Psoas muscle (tissue), 8 donors: ENCODE results near the gene IL1F10. TPM values are rescaled to one million over a fixed set of nuclear protein-coding genes. Genes with fewer than 3 reads are reported as not detected.

Experiments used
- ATAC-seq, 4 donors: fragments of 200-7000 bp; cut with Tn5 transposase; one replicate each; pipeline ENCODE4 v1.9.1; 2020; ENCODE audit warnings: moderate library complexity in 3 of 4, mild to moderate bottlenecking in 2 of 4
- DNase-seq, 2 donors: peaks; one replicate each; pipeline ENCODE4 v3.0.0-alpha.2; 2020
- H3K27ac ChIP-seq: fragments of 200-600 bp; one replicate; pipeline ENCODE4 v1.8.0; 2022
- H3K27me3 ChIP-seq, 3 donors: fragments of 200-600 bp in 1 of 3; one replicate each; pipeline versions ENCODE4 v1.6.1 to v1.8.0; 2013 to 2022; ENCODE audit warnings: low read length in 2 of 3, mild to moderate bottlenecking in 2 of 3, moderate library complexity in 1 of 3; ENCODE audit not compliant: insufficient read depth in 3 of 3
- H3K36me3 ChIP-seq, 2 donors: fragments of 200-600 bp in 1 of 2; one replicate each; pipeline versions ENCODE4 v1.6.1 to v1.8.0; 2013 to 2022; ENCODE audit warnings: low read depth in 1 of 2, mild to moderate bottlenecking in 1 of 2, moderate library complexity in 1 of 2; ENCODE audit not compliant: insufficient read depth in 1 of 2
- H3K4me1 ChIP-seq: fragments of 200-600 bp; one replicate; pipeline ENCODE4 v1.8.0; 2022
- H3K4me3 ChIP-seq: fragments of 200-600 bp; one replicate; pipeline ENCODE4 v1.8.0; 2022; ENCODE audit warnings: mild to moderate bottlenecking
- H3K9me3 ChIP-seq: fragments of 200-600 bp; one replicate; pipeline ENCODE4 v1.8.0; 2022
- CTCF ChIP-seq: fragments of 200-600 bp; IDR thresholded peaks from one replicate; pipeline ENCODE4 v1.8.0; 2022; ENCODE audit warnings: antibody characterized with exemption
- WGBS, 3 donors: extraction: QIAGEN DNeasy Blood & Tissue Kit; methylation state at CpG; one replicate each; pipeline versions ENCODE4 v1.1.6 to v1.1.7; 2013; 5-methylcytosine and 5-hydroxymethylcytosine counted together
- intact Hi-C, 2 donors: fragments of 100-400 bp; cut with DNase I; formaldehyde crosslinking; loops; one replicate each; pipeline versions ENCODE4 v1.11.0 to v1.14.2; 2022
- polyA plus RNA-seq, 3 donors: library from polyadenylated mRNA; stranded (reverse); fragments of 200-250 nt; gene quantifications; one replicate each; pipeline ENCODE4 v1.2.3, GENCODE V29; 2013
- total RNA-seq, 4 donors: library from RNA; stranded (reverse); fragmentation: NEBNext Ultra II Directional in 2 of 4; extraction: Animal tissue kit (Norgen Biotek cat#: 25700) in 2 of 4; gene quantifications; one replicate each; pipeline versions ENCODE4 v1.2.1 to v1.2.4, GENCODE V29; 2021 to 2023
- donor health status: healthy with polysubstance abuse.
- donor health status: DM: no; HTN: no; CAD: no; lungs with moderate emphysema.
- donor health status: Bipolar disorder and iron deficiency.
- donor health status: healthy.
- donor health status: DM: yes; HTN: yes; CAD: no.
- donor health status: DM: no; HTN: no; CAD: no.
- donor health status: DM: no; HTN: no; CAD: no.
- donor health status: DM: yes; HTN: yes; CAD: no.

IL1F10 gene
- total and polyA plus RNA-seq, 7 donors: not detected

GRCh38 chr2:113075030-113075429 lies 7.3 kb downstream of the IL1F10 start:
- DNase-seq (no peak), ATAC-seq (no peak)
- no peak overlapping the region for H3K4me3 ChIP-seq
- no peaks in the 10 kb centered on the region for H3K4me1 ChIP-seq
- no peaks in the 10 kb centered on the region for H3K36me3 ChIP-seq
- H3K9me3 ChIP-seq: no peaks in the 10 kb centered on the region
- peaks cover 0 to 1% (median 0%) of the 10 kb centered on the region in 3 donors for H3K27me3 ChIP-seq
- 82 to 85% (median 85%) methylated on average over 5 of the region's 5 CpGs for WGBS, 3 donors
- intact Hi-C loops: no loop called here
- no peak for TF ChIP-seq CTCF
- H3K27ac ChIP-seq: no peak overlapping the region

GRCh38 chr2:113075600-113075999 lies 7.8 kb downstream of the IL1F10 start:
- no peak overlapping the region for H3K4me3 ChIP-seq
- WGBS, 3 donors: 72 to 95% (median 79%) methylated on average over 3 of the region's 3 CpGs

GRCh38 chr2:113076954-113077669 lies 9.3 kb downstream of the IL1F10 start:
- intact Hi-C loops: no loop called here
- DNase-seq (no peak), ATAC-seq (no peak)
- Histone ChIP-seq H3K36me3 (no peaks in the 10 kb centered on the region), H3K27ac (no peak overlapping the region), H3K4me3 (no peak overlapping the region), H3K27me3 (peaks cover 0 to 3% (median 0%) of the 10 kb centered on the region in 3 donors), H3K9me3 (no peaks in the 10 kb centered on the region), H3K4me1 (no peaks in the 10 kb centered on the region)
- no peak for TF ChIP-seq CTCF
- WGBS, 3 donors: 34 to 55% (median 51%) methylated on average over 3 of the region's 3 CpGs

More at GRCh38 chr2:113075600-113075999, 7.8 kb downstream of the IL1F10 start:
- no peaks in the 10 kb centered on the region for H3K4me1 ChIP-seq
- ATAC-seq: no peak
- DNase-seq: no peak
- intact Hi-C loops: no loop called here
- no peaks in the 10 kb centered on the region for H3K36me3 ChIP-seq
- no peak for TF ChIP-seq CTCF
- no peak overlapping the region for H3K27ac ChIP-seq
- H3K27me3 ChIP-seq: peaks cover 0 to 3% (median 0%) of the 10 kb centered on the region in 3 donors
- H3K9me3 ChIP-seq: no peaks in the 10 kb centered on the region

GRCh38 chr2:113077921-113078320 lies 10.2 kb downstream of the IL1F10 start:
- intact Hi-C loops: no loop called here
- no peak for TF ChIP-seq CTCF
- Histone ChIP-seq H3K27me3 (peaks cover 0 to 3% (median 0%) of the 10 kb centered on the region in 3 donors), H3K4me1 (no peaks in the 10 kb centered on the region), H3K27ac (no peak overlapping the region), H3K4me3 (no peak overlapping the region), H3K9me3 (no peaks in the 10 kb centered on the region), H3K36me3 (no peaks in the 10 kb centered on the region)
- 60 to 100% (median 61%) methylated on average over 1 of the region's 1 CpG for WGBS, 3 donors
- DNase-seq (no peak), ATAC-seq (no peak)
